ENCODE measurements around the gene CDH13. TPM values are rescaled to one million over a fixed set of nuclear protein-coding genes. Genes with fewer than 3 reads are reported as not detected.

The CDH13 gene
- total RNA-seq, 2 donors from 2014 or later: 2.9 TPM; not detected in 1

DNA sequence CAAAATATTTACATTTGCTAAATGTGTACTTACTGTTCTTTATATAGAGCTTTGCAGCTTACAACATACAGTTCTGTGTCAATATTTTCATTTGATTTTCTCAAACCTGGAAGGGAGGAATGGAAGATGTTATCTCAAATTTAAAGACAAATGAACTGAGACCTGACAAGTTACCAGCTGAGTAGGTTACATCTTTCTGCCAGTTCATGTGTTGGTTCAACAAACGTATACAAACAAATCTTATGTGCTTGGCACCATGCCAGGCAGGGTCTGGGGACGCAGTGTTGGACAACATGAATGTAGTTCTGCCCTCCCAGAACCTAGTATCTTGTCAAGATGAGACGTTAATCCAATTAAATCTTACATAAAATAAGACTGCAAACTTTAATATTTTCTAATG is 673.6 kb downstream of the CDH13 start:
- Histone ChIP-seq H3K27me3 (no peaks in the 10 kb centered on the region), H3K36me3 (replicated peaks in 1 of 2; ENCODE audit: insufficient read depth in 1 of 2, low read depth in 2 of 2) (no peaks in the 10 kb centered on the region), H3K9me3 (no peaks in the 10 kb centered on the region), H3K27ac (no peak overlapping the region), H3K4me1 (no peaks in the 10 kb centered on the region), H3K4me3 (no peak overlapping the region)
- DNase-seq (no peak), ATAC-seq (no peak)
- TF ChIP-seq, protein P1, sequence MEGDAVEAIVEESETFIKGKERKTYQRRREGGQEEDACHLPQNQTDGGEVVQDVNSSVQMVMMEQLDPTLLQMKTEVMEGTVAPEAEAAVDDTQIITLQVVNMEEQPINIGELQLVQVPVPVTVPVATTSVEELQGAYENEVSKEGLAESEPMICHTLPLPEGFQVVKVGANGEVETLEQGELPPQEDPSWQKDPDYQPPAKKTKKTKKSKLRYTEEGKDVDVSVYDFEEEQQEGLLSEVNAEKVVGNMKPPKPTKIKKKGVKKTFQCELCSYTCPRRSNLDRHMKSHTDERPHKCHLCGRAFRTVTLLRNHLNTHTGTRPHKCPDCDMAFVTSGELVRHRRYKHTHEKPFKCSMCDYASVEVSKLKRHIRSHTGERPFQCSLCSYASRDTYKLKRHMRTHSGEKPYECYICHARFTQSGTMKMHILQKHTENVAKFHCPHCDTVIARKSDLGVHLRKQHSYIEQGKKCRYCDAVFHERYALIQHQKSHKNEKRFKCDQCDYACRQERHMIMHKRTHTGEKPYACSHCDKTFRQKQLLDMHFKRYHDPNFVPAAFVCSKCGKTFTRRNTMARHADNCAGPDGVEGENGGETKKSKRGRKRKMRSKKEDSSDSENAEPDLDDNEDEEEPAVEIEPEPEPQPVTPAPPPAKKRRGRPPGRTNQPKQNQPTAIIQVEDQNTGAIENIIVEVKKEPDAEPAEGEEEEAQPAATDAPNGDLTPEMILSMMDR (IDR thresholded peaks at IDR 0.05): no peak
- no peak for TF ChIP-seq POLR2A (IDR thresholded peaks at IDR 0.05)
- intact Hi-C loops (cut with DNase I): loop anchor here (10.0 kb wide), 1 partner anchor 64 kb away; no protein-coding TSS in a partner anchor
- 26 to 28% methylated on average over 3 of the region's 3 CpGs for WGBS, 2 donors

DNA sequence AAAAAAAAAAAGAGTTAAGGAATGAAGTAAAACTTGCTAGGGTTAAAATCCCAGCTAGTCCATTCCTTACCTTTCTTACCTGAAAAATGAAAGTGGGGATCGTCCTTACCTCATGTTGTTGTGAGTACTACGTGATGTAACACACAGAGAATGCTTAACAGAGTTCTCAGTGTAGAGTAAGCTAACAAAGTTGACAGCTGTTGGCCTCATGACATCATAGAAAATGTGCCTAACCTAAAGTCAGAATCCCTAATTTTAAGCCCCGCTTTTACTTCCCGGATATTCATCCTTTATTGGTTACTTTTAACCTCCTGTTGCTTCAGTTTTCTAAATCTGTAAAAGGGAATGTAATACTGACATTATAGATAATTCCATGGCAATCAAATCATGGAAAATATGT is 675.2 kb downstream of the CDH13 start:
- DNase-seq (no peak), ATAC-seq (no peak)
- no peaks in the 10 kb centered on the region for H3K36me3 ChIP-seq (replicated peaks in 1 of 2; ENCODE audit: insufficient read depth in 1 of 2, low read depth in 2 of 2)
- 35 to 41% methylated on average over 4 of the region's 4 CpGs for WGBS, 2 donors
- no peak overlapping the region for H3K4me3 ChIP-seq
- H3K27me3 ChIP-seq: no peaks in the 10 kb centered on the region
- intact Hi-C loops (cut with DNase I): loop anchor here (10.0 kb wide), 1 partner anchor 63 kb away; no protein-coding TSS in a partner anchor
- no peaks in the 10 kb centered on the region for H3K9me3 ChIP-seq
- no peak overlapping the region for H3K27ac ChIP-seq
- H3K4me1 ChIP-seq: no peaks in the 10 kb centered on the region
- TF ChIP-seq, protein P1 (IDR thresholded peaks at IDR 0.05): no peak
- no peak for TF ChIP-seq POLR2A (IDR thresholded peaks at IDR 0.05)

DNA sequence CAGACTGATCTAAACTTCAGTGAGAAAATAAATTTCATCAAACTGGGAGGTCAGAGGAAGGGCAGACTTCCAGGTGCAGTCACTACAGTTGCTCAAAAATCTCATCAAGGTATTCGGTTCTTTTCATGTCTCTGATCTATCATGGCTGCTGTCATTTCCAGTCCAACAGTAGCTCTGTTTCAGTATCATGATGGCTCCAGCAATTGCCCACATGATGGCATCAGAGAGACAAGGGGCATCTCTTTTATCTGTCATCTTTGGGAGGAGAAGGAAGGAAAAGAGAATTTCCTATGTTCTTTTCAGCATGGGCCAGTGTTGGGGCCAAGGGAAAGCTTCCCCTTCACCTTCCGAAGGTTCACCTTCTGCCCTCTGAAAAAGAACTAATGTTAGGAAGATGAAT is 676.1 kb downstream of the CDH13 start:
- intact Hi-C loops (cut with DNase I): loop anchor here (10.0 kb wide), 1 partner anchor 62 kb away; no protein-coding TSS in a partner anchor
- Histone ChIP-seq H3K27ac (no peak overlapping the region), H3K9me3 (no peaks in the 10 kb centered on the region), H3K4me3 (no peak overlapping the region), H3K36me3 (replicated peaks in 1 of 2; ENCODE audit: insufficient read depth in 1 of 2, low read depth in 2 of 2) (no peaks in the 10 kb centered on the region), H3K4me1 (no peaks in the 10 kb centered on the region), H3K27me3 (no peaks in the 10 kb centered on the region)
- no peak for ATAC-seq
- TF ChIP-seq POLR2A (IDR thresholded peaks at IDR 0.05): no peak
- TF ChIP-seq, protein P1 (IDR thresholded peaks at IDR 0.05): no peak
- 48 to 63% methylated on average over 2 of the region's 2 CpGs for WGBS, 2 donors
- no peak for DNase-seq

DNA sequence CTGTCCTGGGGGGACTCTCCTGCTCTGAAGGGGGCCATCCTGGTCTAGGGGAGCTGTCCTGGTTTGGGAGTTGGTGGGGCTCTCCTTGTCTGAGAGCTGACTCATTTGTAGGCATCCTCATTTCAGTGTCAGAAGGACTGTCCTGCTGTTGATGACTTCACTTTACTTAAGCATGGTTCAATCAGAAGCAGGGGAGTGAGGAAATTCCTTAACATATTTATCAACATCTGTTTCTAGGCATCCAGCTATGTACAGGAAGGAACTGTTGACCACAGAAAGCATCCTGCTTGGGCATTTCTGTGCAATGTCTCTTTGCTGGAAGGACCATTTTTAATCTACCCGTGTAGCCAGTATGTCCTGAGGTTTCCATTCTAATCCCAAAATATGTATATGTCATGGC is 678.3 kb downstream of the CDH13 start:
- H3K4me1 ChIP-seq: no peaks in the 10 kb centered on the region
- no peak overlapping the region for H3K4me3 ChIP-seq
- H3K27ac ChIP-seq: no peak overlapping the region
- no peak for TF ChIP-seq POLR2A (IDR thresholded peaks at IDR 0.05)
- TF ChIP-seq, protein P1 (IDR thresholded peaks at IDR 0.05): no peak
- H3K36me3 ChIP-seq (replicated peaks in 1 of 2; ENCODE audit: insufficient read depth in 1 of 2, low read depth in 2 of 2): no peaks in the 10 kb centered on the region
- 43 to 62% methylated on average over 1 of the region's 1 CpG for WGBS, 2 donors
- ATAC-seq: no peak
- intact Hi-C loops (cut with DNase I): loop anchor here (10.0 kb wide), 1 partner anchor 60 kb away; no protein-coding TSS in a partner anchor
- H3K27me3 ChIP-seq: no peaks in the 10 kb centered on the region
- no peak for DNase-seq
- no peaks in the 10 kb centered on the region for H3K9me3 ChIP-seq

DNA sequence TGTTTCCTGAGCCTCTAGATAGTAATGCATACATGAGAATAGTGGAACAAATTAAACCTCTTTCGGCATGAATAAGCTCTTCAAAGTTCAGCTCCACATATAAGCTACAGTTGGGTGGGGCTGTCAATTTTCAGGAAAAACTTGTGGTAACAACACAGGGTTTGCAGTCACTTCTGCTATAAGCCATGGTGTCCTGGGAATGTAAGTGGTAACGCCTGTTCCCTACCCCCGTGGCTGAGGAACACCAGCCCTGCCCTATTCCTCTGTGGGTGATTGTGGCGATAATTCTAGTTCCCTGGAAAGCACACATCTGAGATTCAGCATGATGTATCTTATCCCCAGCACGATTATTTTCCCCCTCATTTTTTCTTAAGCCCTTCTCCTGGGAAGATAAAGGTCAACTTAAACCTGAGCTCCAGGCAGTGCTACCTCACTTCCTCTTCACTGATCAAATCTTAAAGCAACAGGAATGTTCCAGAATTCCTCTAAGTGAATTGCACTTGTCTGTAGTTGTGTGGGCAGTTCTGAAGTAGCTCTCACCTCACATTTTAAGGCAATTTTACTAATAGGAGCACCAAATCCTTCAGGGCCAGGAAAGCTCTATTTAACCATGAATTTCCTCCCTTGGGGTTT is 680.3 kb downstream of the CDH13 start:
- Histone ChIP-seq H3K4me3 (no peak overlapping the region), H3K36me3 (replicated peaks in 1 of 2; ENCODE audit: insufficient read depth in 1 of 2, low read depth in 2 of 2) (no peaks in the 10 kb centered on the region), H3K4me1 (no peaks in the 10 kb centered on the region), H3K27ac (no peak overlapping the region), H3K27me3 (no peaks in the 10 kb centered on the region), H3K9me3 (no peaks in the 10 kb centered on the region)
- ATAC-seq (no peak), DNase-seq (no peak)
- intact Hi-C loops (cut with DNase I): loop anchor here (10.0 kb wide), 1 partner anchor 58 kb away; no protein-coding TSS in a partner anchor
- 44 to 53% methylated on average over 5 of the region's 5 CpGs for WGBS, 2 donors
- TF ChIP-seq, protein P1 (IDR thresholded peaks at IDR 0.05): no peak
- TF ChIP-seq POLR2A (IDR thresholded peaks at IDR 0.05): no peak

Data from body of pancreas (tissue), 4 donors.